HG03108 (cell line): Measurements from ENCODE around the gene PDZD8.

ENCODE experiments used
- ATAC-seq: cut with Tn5 transposase; IDR thresholded peaks from one replicate; pipeline ENCODE4 v1.9.1; 2021; ENCODE audit warnings: moderate library complexity; ENCODE audit not compliant: unreplicated experiment

Gene PDZD8

GRCh38 chr10:117375360-117376178 lies at the start of gene PDZD8:
Gene PDZD8 (minus strand): TSS chr10:117375440. CDS start chr10:117375227, 213 bp downstream.
- ATAC-seq: peak; percentile 82

DNA sequence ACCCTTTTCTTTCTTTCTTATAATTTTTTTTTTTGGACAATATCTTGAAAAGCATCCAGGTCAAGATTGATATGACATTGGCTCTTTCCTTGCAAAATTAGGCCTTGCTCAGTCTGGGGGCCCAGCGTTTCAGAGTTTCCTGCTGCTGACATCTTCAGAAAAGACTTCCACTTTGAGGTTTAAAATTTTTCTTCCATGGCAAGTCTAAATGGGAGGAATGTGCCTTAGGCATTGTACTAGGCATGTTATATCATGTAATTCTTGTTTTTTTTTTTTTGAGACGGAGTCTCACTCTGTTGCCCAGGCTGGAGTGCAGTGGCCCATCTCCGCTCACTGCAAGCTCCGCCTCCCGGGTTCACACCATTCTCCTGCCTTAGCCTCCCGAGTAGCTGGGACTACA lies 48.9 kb upstream of the PDZD8 start:
- ATAC-seq: no peak

- no peak for ATAC-seq
These were observed 46.7 kb upstream of the PDZD8 start for GRCh38 chr10:117421985-117422384.

GRCh38 chr10:117420768-117421167 lies 45.5 kb upstream of the PDZD8 start:
- no peak for ATAC-seq

- no peak for ATAC-seq
These were observed 44.7 kb upstream of the PDZD8 start for GRCh38 chr10:117419921-117420320.

DNA sequence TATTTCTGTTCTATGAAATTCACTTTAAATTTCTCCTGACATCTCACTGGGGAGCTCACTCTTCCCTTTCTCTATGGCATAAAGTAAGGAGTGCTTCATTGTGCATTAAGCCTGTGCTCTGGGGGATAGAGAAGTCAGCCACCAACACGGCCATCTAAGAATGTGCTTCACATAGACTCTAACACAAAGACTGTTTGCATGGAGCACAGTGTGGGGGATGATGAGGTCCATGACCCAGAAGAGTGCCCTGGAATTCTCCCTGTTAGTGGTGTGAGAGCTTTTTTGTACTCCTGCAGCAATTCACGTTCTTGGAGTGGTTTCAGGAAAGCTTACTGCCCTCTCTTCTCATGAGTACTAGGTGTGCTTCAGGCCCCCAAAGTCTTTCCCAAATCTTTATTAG lies 43.9 kb upstream of the PDZD8 start:
- ATAC-seq: no peak

DNA sequence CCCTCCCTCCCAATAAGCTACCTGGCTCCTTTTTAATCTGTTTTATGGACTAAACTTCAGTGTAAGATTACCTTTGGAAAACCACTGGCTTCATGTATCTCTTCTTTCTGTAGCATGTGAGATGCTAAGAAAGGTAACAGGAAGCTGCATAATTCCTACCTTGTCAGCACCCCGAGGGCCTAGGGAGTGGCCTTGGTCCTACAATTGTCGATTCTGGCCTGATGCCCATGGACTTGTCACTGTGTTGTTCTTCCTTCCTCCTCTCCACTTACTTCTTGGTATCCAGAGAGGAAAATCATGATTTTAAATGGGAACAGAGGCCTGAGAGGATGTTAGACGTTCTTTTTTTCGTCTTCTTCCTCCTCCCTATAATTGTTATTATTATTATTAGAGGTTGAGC lies 42.9 kb upstream of the PDZD8 start:
- ATAC-seq: no peak

GRCh38 chr10:117417196-117417595 lies 42.0 kb upstream of the PDZD8 start:
- no peak for ATAC-seq

DNA sequence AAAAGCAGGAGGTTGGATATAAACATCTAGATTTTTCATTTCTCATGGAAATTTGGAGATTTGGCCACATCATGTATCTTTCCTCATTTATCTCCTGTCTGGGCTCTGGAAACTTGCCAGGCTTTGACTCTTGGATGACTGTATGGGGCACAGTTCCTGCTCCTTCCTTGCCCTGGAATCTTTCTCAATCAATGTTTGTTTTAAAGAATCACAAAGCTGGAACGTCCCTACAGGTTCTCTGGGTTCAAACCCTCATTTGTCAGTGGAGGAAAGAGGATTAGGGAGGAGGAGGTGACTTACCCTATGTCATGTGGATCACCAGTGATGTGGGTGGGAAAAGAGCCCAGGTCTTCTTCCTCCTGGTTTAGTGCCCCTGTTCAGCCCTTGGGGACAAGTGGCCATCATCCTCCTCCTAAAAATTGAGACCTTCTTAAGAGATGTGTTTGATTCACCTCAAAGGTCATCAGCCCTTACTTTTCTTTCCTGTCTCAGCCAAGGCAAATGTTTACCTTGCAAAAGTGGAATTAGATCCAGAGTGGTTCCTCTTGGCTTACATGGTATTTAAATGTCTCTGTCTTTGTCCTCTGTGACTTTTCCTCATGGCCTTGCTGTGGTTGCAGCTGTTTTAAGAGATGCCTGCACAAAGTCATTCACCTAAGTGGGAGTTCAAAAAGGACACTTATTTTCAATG lies 38.8 kb upstream of the PDZD8 start:
- no peak for ATAC-seq

DNA sequence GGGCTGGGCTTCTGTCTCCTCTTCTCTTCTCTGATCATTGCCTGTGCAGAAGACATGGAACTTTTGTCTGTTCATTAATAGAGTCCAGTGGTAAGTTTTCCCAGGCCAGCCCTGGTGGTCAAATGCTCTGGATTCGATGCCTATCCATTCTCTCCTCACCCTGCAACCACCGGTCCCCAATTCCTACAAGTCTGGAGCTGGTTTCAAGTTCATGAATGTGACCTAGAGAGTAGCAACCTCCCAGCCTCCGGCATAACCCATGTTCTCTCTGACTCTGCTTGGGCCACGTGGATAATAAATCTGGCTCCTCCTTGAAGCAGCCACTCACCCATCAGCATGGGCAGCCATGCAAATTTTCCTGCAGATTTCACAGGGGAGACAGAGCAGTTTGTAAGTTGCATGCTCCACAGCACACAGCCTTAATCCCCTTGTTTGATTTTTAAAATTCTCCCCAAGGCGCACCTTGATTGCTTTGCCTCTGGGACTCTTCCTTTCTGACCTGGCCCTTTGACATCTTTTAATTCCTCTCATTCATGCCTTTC lies 37.3 kb upstream of the PDZD8 start:
- ATAC-seq: no peak

- no peak for ATAC-seq
These were observed 36.5 kb upstream of the PDZD8 start for GRCh38 chr10:117411479-117412399.

- ATAC-seq: no peak
These were observed 35.3 kb upstream of the PDZD8 start for GRCh38 chr10:117410557-117410956.

DNA sequence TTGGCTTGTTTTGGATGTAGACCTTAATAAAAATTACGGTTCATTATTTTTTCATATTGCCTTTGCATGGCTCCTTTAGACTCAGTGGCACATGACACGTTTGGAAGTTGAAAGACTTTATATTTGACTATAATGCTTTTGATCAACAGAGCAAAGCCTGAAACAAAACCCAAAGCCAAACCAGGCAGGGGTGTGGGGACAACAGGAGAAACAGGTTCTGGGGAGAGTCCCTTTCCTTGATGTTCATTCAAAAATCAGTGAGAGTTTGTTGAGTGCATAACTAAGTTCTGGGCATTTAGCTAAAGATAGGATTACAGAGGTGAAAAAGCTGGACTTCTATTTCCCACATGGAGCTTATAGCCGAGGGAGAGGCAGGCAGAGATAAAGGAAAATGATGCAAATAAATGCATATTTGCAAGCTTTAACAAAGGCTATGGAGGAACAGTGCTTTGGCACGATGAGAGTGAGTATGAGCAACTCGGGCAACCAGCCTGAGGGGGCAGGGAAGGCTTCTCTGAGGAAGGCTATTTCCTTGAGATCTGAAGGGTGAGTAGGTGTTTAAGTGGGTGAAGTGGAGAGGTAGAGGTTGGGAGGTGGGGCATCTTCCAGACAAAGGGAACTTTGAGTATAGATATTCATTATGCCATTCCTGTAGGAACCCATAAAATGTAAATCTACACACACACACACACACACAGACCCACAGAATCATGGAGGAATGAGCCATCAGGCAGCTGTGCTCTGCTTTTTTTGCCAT lies 34.5 kb upstream of the PDZD8 start:
- no peak for ATAC-seq

- ATAC-seq: no peak
These were observed 33.5 kb upstream of the PDZD8 start for GRCh38 chr10:117408436-117409384.

GRCh38 chr10:117405730-117406129 lies 30.5 kb upstream of the PDZD8 start:
- ATAC-seq: no peak

DNA sequence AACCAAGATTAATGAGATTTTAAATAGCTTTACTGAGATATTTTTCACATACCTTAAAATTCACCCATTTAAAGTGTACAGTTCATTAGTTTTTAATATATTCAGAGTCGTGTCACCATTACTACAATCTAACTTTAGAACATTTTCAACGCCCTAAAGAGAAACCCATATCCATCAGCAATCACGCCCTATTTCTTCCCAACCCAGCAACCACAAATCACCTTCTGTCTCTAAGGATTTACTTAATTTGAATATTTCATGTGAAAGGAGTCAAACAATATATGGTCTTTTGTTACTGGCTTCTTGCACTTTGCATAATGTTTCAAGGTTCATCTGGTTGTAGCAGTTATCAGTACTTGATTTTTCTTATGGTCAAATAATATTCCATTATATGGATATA lies 25.1 kb upstream of the PDZD8 start:
- ATAC-seq: no peak

DNA sequence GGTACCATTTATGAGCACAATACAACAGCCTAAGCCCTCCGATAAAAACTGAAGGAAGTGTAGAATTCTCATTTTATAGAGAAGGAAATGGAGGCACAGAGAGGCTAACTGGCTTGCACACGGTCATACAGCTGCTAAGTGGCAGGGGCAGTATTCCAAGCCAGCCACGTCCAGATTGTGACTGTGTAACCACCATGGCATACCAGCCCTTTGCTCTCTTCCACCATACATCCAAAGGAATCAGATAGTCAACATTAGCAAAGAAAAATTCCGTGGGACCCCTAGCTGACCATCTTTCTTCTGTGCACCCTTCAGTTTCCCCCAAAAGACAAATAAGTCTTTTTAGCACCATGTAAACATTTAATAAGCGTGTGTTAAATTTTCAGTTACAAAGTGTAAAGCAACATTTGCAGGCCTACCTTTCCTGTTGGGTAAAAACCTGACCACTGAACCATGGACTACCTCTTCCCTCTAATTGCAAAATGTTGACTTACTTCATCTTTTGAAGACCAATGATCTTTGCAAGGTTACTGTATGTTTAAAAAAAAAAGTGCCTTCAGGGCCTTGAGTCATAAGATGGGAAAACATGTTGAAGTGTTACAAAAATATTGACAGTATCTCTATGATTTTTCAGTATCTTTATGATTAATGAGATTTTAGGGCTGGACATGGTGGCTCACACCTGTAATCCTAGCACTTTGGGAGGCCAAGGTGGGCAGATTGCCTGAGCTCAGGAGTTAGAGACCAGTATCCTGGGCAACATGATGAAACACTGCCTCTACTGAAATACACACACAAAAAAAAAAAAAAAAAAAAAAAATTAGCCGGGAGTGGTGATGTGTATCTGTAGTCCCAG lies 24.3 kb upstream of the PDZD8 start:
- no peak for ATAC-seq

GRCh38 chr10:117398029-117398428 lies 22.8 kb upstream of the PDZD8 start:
- no peak for ATAC-seq
